Tibial nerve (tissue), 4 donors: Measurements from ENCODE around the gene UBTD1. TPM values are rescaled to one million over a fixed set of nuclear protein-coding genes. Genes with fewer than 3 reads are reported as not detected.

Experiments
- DNase-seq, 2 donors: peaks; one replicate each; pipeline ENCODE4 v3.0.0-alpha.2; 2019; ENCODE audit warnings: low spot score in 2 of 2
- H3K27ac ChIP-seq, 4 donors: fragments of 200-600 bp; sonication (generic) in 3 of 4; one replicate each; pipeline ENCODE4 v1.5.1; 2017 to 2019; ENCODE audit warnings: mild to moderate bottlenecking in 1 of 4
- H3K27me3 ChIP-seq, 2 donors: fragments of 200-600 bp; sonication (generic) in 1 of 2; one replicate each; pipeline versions ENCODE4 v1.5.1 to v1.6.0; 2017 to 2019
- H3K36me3 ChIP-seq, 3 donors: fragments of 200-600 bp; sonication (generic); one replicate each; pipeline ENCODE4 v1.5.1; 2018 to 2019
- H3K4me1 ChIP-seq, 4 donors: fragments of 200-600 bp; sonication (generic) in 3 of 4; one replicate each; pipeline ENCODE4 v1.5.1; 2017 to 2019
- H3K4me3 ChIP-seq, 4 donors: fragments of 200-600 bp; sonication (generic) in 3 of 4; one replicate each; pipeline ENCODE4 v1.5.1; 2017 to 2019; ENCODE audit warnings: mild to moderate bottlenecking in 1 of 4, moderate library complexity in 1 of 4
- H3K9me3 ChIP-seq, 4 donors: fragments of 200-600 bp; sonication (generic) in 3 of 4; one replicate each; pipeline ENCODE4 v1.5.1; 2017 to 2019
- CTCF ChIP-seq, 5 experiments: fragments of 200-600 bp in 3 of 5; fragments of 450-650 bp in 2 of 5; sonication (generic) in 3 of 5; IDR thresholded peaks; one replicate each; pipeline ENCODE4 v1.5.1; 2016 to 2019; ENCODE audit warnings: antibody characterized with exemption in 5 of 5, mild to moderate bottlenecking in 3 of 5, moderate library complexity in 2 of 5
- EP300 ChIP-seq, 2 donors: sonication (generic); formaldehyde crosslinking; IDR thresholded peaks; one replicate each; pipeline ENCODE4 v1.6.1; 2017; ENCODE audit warnings: antibody characterized with exemption in 2 of 2, mild to moderate bottlenecking in 1 of 2
- POLR2A ChIP-seq, 2 donors: fragments of 450-650 bp; IDR thresholded peaks; one replicate each; pipeline ENCODE4 v1.6.1; 2017; ENCODE audit warnings: antibody characterized with exemption in 2 of 2, mild to moderate bottlenecking in 2 of 2, moderate library complexity in 2 of 2
- WGBS, 2 donors: methylation state at CpG; one replicate each; pipeline ENCODE4 v1.1.5; 2018; 5-methylcytosine and 5-hydroxymethylcytosine counted together
- total RNA-seq, 4 donors: library from RNA; depleted of rRNA; stranded (reverse); fragments of >200 nt; gene quantifications; one replicate each; pipeline ENCODE4 v1.1.0, GENCODE V29; 2016

The UBTD1 gene
- total RNA-seq, 4 donors from 2014 or later = 9.4 to 17.1 (median 16.5) TPM

DNA sequence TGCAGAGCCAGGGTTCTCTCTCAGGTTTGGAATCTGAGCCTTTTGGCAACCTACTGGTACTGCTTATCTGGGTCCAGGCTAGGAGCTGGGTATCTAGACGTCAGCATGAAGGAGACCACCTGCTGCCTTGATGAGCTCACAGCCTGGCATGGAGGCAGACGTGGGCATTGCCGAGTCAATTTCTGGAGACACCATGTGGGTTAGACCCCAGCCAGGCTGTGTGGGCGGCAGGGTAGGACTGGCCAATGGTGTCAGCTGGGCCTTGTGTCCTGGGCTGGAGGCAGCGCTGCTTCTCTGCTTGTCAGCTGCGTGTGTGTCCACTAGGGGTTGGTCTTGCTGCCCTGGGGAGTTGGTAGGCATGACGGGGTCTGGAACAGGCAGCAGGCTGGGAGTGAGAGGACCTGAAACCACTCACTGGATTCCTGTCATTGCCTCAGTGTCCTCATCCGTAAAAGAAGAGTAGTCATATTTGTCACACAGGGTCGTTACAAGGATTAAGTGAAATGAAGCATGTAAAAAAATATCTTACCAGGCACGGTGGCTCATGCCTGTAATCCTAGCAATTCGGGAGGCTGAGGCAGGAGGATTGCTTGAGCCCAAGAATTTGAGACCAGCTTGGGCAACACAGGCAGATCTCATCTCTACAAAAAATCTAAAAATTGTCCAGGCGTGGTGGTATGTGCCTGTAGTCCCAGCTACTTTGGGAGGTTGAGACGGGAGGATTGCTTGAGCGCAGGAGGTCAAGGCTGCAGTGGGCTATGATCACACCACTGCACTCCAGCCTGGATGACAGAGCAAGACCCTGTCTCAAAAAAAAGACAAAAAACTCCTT, 42.2 kb downstream of the UBTD1 start:
- Histone ChIP-seq H3K4me1 (peaks cover 3 to 61% (median 33%) of the 10 kb centered on the region in 4 donors), H3K27me3 (no peaks in the 10 kb centered on the region), H3K27ac (peak overlapping the region in 3 of 4 donors; percentile 20 to 94 (median 82)), H3K9me3 (no peaks in the 10 kb centered on the region), H3K4me3 (no peak overlapping the region), H3K36me3 (no peaks in the 10 kb centered on the region)
- TF ChIP-seq POLR2A (IDR thresholded peaks at IDR 0.05) = no peak
- no peak for TF ChIP-seq EP300 (IDR thresholded peaks at IDR 0.05)
- TF ChIP-seq CTCF (IDR thresholded peaks at IDR 0.05) = no peak
- no peak for DNase-seq
- WGBS, 2 donors = 75 to 84% methylated on average over 12 to 14 of the region's 14 CpGs

- Histone ChIP-seq H3K9me3 (no peaks in the 10 kb centered on the region), H3K4me1 (peaks cover 3 to 67% (median 33%) of the 10 kb centered on the region in 4 donors), H3K27me3 (no peaks in the 10 kb centered on the region), H3K27ac (peak overlapping the region; percentile 32 to 94 (median 62)), H3K36me3 (no peaks in the 10 kb centered on the region), H3K4me3 (no peak overlapping the region)
- TF ChIP-seq EP300 (IDR thresholded peaks at IDR 0.05) (peak in 1 of 2 donors; percentile 71), POLR2A (IDR thresholded peaks at IDR 0.05) (no peak)
- DNase-seq = peak; percentile 25 to 69
- 58 to 64% methylated on average over 5 to 8 of the region's 9 CpGs for WGBS, 2 donors
Measured at GRCh38 chr10:97542169-97543024, 43.7 kb downstream of the UBTD1 start.

DNA sequence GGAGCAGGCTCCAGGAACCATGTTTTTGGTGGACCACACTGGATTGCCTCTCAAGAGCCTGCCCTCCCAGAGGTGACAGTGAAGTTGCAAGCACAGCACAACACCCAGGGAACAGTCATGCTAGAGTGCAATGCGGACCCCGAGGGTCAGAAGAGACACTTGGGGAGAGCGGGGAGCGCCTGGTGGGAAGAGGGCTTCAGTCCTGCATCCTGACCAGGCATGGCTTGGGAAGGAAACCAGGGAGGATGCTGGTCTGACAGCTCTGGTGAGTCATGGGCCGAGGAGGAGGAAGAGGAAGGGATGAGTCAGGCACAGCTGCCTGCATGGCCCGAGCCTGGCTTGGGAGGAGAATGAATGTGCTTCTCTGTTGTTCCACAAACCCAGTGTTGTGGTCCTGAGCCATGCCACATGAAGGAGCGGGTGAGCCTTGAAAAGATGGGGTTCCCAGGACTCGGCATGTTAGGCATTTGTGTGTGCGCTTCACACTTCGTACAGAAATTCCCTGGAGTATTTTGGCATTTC, 44.4 kb downstream of the UBTD1 start:
- WGBS, 2 donors = 25 to 34% methylated on average over 10 of the region's 10 CpGs
- Histone ChIP-seq H3K4me1 (peaks cover 3 to 74% (median 33%) of the 10 kb centered on the region in 4 donors), H3K9me3 (no peaks in the 10 kb centered on the region), H3K27me3 (no peaks in the 10 kb centered on the region), H3K4me3 (no peak overlapping the region), H3K36me3 (no peaks in the 10 kb centered on the region), H3K27ac (peak overlapping the region; percentile 32 to 94 (median 62))
- peak; percentile 65 to 76 for DNase-seq
- TF ChIP-seq POLR2A (IDR thresholded peaks at IDR 0.05) (no peak), EP300 (IDR thresholded peaks at IDR 0.05) (peak in 1 of 2 donors; percentile 73)

DNA sequence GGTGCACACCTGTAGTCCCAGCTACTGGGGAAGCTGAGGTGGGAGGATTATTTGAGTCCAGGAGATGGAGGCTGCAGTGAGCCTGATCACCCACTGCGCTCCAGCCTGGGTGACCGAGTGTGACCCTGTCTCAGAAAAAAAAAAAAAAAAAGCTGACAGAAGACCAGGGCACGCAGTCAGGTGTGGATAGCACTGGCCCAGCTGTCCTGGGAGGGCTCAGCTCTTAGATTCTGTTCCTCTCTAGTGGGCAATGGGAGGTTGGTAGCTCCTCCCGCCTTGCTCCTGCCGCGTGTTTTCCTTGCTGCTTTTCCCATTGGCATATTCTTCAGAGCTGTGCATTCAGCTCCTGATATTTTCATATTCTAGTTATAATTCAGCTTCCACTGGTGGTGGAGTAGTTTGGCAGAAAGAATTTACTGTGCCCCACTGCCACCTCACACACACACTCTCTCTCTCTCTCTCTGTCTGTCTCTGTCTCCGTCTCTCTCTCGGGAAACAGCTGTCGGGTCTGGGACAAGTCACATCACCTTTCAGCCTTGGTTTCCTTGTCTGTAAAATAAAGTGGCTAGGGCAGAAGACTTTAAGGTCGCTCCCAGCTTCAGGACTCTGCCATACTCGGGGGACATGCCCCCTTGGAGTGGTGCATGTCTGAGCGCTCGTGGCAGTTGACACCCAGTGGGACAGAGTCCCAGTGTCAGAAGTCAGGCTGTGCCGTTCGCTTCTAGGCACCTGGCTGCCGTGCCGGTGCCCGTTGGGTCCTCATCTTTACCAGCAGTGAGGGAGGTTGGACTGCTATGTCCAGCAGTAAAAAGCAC, 47.9 kb downstream of the UBTD1 start:
- no peaks in the 10 kb centered on the region for H3K9me3 ChIP-seq
- H3K27ac ChIP-seq = no peak overlapping the region
- H3K36me3 ChIP-seq = no peaks in the 10 kb centered on the region
- peaks cover 0 to 67% (median 28%) of the 10 kb centered on the region in 4 donors for H3K4me1 ChIP-seq
- DNase-seq = no peak
- H3K4me3 ChIP-seq = no peak overlapping the region
- TF ChIP-seq CTCF (IDR thresholded peaks at IDR 0.05) (no peak), EP300 (IDR thresholded peaks at IDR 0.05) (no peak), POLR2A (IDR thresholded peaks at IDR 0.05) (no peak)
- 77 to 78% methylated on average over 18 of the region's 18 CpGs for WGBS, 2 donors
- no peaks in the 10 kb centered on the region for H3K27me3 ChIP-seq

GRCh38 chr10:97547271-97547600, 48.5 kb downstream of the UBTD1 start:
- TF ChIP-seq POLR2A (IDR thresholded peaks at IDR 0.05) (no peak), CTCF (IDR thresholded peaks at IDR 0.05) (no peak), EP300 (IDR thresholded peaks at IDR 0.05) (no peak)
- no peak for DNase-seq
- Histone ChIP-seq H3K4me3 (no peak overlapping the region), H3K27me3 (no peaks in the 10 kb centered on the region), H3K27ac (no peak overlapping the region), H3K9me3 (no peaks in the 10 kb centered on the region), H3K36me3 (no peaks in the 10 kb centered on the region), H3K4me1 (peaks cover 0 to 61% (median 23%) of the 10 kb centered on the region in 4 donors)
- 49 to 53% methylated on average over 4 of the region's 4 CpGs for WGBS, 2 donors
